Activated T-helper 9 cell treated with anti-CD3 and anti-CD28 coated beads, Interleukin-2, amount 50 U/mL, for 16 hours (primary cell): ENCODE measurements around the gene PRR23B.
"Not testable (repeated sequence)": the region's sequence is repeated elsewhere in the genome, so short reads cannot be mapped to it uniquely, and the experiment has no call there.

Experiments
- DNase-seq: peaks from one replicate; pipeline ENCODE4 v3.0.0-alpha.2; 2020; ENCODE audit warnings: low read depth

Gene PRR23B

DNA sequence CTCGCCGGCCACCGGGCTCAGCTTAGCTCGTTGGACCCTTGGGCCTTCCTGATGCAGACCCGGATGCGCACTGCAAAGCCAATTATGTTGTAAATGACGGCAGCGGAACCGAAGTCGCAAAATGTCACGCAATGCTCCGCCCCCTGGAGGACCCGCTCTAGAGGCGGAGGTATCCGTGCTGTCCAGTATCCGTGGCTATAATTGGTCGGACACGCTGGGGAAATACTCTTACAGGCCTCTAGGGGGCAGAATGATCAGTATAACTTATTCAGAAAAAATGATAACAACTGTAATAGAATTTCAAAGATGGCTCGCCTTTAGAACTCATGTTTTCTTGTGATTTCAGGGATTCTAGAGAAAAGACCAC is at the start of gene PRR23B:
Gene PRR23B (minus strand): TSS at position 59 of the 367 bp plus-strand sequence. CDS start 265 bp downstream, outside the sequence.
- no peak for DNase-seq

DNA sequence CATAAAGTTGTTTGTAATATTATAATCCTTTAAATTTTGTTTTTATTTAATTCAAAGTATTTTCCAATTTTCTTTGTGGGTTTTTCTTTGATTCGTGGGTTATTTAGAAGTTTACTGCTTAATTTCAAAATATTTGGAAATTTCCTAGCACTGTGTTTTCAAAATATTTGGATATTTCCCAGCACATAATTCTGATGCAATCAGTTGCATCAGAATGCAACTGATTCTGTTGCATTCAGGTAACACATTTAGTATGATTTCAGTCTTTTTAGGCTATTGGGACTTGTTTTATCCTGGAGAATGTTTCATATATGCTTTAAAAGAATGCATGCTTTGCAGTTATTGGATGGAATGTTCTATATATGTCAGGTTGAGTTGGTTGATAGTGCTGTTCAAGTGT is 42.2 kb upstream of the PRR23B start:
- DNase-seq = no peak

DNA sequence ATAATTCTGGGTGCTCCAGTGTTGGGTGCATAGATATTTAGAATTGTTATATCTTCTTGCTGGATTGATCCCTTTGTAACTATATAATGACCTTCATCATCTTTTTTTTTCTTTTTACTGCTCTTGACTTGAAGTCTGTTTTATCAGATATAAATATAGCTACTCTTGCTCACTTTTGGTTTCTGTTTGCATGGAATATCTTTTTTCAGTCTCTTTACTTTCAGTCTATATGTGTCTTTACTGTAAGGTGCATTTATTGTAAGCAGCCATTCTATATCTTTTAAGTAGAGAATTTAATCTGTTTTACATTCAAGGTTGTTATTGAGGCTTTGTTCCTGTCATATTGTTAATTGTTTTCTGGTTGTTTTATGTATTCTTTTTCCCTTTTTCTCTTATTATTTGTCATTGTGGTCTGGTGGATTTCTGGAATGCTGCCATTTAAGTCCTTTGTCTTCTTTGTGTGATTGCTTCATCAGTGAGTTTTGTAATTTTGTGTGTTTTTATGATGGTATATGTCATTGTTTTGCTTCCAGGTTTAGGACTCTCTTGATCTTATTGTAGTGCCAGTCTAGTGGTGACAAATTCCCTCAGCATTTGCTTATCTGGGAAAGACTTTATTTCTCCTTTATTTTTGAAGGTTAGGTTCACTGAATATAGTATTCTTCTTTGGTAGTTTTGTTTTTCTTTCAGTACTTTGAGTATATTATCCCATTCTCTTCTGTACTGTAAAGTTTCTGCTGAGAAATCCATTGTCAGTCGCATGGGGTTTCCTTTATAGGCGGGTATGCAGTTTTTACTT is 32.3 kb upstream of the PRR23B start:
- no peak for DNase-seq

DNA sequence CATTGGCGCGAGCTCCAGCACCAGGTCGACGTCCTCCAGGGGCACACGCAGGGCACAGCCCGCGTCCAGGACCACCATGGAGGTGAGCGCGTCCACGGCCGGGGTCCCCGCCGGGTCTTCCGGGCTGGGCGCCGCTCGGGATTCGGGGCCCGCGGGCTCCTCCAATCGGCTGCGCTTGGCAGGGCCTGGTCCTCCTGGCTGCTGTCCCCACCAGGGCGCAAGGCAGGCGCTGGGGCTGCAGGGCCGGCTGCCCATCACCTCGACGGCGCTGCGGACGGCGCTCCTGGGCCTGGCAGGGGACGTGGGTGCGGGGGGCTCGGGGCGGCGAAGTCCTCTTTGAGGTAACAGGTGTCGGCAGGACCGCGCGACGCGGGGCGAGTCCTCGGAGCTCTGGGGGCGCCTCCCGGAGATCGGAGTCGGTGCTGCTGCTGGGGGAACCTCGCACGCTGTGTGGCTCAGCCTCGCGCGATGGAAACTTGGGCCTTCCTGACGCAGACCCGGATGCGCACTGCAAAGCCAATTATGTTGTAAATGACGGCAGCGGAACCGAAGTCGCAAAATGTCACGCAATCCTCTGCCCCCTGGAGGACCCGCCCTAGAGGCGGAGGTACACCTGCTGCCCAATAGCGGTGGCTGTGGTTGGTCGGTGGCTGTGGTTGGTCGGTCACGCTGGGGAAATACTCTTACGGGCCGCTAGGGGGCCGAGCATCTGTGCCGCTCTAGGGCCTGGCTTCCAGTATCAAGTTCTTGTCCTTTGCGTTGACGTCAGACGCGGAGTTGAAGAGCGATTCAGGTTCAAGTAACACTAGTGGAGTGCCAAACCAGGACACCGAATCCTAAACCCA is 23.9 kb upstream of the PRR23B start, which contains the start of gene PRR23C:
Gene PRR23C (minus strand): TSS at position 527 of the 845 bp plus-strand sequence. CDS start 272 bp downstream, at position 255.
- DNase-seq = no peak

DNA sequence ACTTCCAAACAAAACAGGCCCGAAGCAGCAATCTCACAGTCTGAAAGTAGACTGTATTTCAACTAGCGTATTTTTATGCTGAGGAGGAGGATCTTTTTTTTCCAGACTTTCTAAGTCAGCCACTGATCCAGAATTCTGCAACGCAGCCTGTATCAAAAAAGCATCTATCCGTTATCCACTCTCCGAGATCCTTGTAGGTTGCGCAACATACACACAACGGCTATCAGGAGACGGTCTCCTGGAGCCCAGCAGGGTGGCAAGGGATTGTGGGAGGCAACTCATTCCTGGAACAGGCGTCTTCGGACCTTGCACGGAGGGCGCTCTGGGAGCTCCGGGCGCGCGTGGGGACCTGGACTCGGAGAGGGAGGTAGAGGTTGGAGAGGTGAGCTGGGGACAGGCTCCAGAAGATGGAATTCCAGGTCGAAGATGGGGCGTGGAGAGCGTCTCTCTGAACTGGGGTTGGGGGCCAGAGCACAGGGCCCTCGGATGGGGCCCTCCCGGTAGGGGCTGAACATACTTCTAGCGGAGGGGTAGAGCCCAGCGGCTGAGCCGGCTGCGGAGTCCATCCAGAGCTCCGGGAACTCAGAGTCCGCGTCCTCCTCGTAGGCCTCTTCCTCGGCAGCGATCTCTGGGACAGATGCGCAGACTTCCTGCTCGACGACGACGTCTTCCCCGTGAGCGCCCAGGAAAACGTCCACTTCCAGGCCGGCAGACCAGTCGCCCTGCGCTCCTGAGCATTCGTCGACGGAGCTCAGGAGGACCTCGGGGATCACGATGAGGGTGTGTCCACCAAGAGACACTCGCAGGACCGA is 23.0 kb upstream of the PRR23B start:
- no peak for DNase-seq

DNA sequence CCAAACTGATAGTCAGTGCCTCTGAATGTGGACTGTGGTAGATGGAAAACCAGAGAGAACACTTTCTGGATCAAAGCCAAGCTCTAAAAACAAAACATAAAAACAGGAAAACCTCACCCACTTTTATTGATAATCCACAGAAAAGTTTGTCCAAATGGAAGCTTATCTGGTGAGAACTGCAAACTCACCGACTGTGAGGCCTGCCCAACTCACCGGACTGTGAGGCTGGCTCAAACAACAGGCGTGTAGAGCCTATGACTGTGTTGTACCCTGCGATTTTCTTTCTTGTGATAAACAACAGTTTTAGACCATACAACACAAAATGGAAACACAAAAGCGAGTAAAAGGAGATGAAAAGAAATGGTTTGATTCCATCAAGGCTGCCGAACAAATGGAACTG is 16.8 kb upstream of the PRR23B start:
- DNase-seq = no peak

DNA sequence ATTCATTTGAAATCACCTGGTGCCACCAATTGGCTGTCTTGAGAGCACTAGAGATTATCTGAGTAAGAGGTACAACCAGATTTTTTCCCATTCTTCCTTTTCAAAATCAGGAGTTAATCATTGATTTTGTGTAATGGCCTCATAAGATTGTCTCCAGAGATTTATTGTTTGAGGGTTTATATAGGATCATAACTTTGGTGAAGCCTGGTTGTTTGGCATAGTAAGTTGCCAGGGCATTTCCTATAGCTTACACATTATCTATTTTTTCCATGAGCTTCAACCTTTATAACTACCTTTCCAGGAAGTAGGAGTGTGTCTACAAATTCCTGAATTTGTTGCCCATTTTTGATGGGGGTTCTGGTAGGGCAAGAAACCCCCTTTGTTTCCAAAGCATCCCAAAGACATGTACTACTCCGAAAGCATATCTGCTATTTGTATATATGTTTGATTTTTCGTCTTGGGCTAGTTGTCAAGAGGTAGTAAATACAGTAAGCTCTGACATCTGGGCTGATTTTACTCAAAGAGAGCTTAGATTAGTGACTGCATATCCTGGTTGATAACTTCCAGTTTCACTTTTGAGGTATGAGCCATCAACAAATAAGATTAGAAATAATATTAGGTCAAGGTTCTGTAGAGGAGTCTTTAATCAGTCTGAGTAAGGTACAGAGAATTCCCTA is 11.7 kb upstream of the PRR23B start:
- DNase-seq = no peak

DNA sequence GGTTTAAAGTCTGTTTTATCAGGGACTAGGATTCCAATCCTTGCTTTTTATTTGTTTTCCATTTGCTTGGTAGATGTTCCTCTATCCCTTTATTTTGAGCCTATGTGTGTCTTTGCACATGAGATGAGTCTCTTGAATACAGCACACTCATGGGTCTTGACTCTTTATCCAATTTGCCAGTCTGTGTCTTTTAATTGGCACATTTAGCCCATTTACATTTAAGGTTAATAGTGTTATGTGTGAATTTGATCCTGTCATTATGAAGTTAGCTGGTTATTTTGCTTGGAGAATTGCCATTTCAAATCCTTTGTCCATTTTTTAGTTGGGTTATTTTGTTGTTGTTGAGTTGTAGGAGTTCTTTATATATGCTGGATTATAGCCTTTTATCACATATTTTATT is 9.8 kb upstream of the PRR23B start:
- not testable (repeated sequence) for DNase-seq

DNA sequence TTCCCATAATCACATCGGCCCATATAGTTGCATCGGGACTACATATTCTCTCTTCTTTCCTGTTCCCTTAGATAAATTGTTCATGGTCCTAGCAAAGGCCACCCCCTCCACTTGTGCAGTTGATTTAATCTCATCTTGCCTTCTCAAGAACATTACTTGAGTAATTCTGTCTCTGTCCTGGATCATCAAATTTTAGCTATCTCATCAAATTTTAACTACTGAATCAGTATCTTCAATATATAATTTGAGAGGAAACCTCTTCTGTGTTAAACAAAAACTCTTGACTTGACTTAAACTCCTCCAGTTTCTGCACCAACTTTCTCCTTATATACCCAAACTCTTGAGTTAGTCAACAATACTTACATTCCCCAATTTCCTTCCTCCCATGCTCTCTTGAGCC is 4.2 kb upstream of the PRR23B start:
- no peak for DNase-seq

DNA sequence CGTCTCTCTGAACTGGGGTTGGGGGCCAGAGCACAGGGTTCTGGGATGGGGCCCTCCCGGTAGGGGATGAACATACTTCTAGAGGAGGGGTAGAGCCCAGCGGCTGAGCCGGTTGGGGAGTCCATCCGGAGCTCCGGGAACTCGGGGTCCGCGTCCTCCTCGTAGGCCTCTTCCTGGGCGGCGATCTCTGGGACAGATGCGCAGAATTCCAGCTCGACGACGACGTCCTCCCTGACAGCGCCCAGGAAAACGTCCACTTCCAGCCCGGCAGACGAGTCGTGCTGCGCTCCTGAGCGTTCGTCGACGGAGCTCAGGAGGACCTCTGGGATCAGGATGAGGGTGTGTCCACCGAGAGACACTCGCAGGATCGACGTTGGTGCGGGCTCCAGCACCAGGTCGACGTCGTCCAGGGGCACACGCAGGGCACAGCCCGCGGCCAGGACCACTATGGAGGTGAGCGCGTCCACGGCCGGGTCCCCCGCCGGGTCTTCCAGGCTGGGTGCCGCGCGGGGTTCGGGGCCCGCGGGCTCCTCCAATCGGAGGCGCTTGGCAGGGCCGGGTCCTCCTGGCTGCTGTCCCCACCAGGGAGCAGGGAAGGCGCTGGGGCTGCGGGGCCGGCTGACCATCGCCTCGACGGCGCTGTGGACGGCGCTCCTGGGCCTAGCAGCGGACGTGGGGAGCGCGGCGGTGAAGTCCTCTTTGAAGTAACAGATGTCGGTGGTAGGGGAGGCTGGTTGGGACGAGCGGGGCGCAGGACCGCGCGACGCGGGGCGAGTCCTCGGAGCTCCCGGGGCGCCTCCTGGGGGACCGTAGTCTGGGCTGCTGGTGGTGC is 474 bp downstream of the PRR23B start:
- DNase-seq = no peak

DNA sequence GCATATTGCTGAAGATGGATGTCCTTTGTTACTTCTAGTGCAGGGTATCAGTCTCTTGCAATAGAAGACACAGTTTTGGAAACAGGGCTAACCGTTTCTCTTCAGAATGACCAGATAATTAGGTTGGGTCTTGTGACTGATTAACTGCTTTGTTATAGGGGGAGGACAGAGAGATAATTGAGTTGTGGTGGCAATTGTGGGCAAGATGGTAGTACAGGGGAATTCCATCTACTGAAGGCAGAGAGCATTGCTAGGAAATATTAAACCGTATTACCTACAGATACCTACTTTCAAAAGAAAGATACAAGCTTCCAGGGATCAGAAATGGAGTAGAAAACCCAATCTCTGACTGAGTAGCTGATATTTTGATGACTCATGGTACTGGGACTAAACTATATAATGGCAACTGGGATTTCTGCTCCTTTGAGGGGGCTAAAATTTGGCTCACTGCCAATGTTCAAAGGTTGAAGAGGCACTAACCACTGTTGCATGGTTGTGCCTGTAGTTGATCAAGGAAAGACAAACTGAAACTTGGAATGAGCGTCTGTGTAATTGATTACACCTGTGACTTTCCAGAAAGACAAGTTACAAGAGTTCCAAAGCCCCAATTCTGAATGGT is 4.2 kb downstream of the PRR23B start:
- no peak for DNase-seq

DNA sequence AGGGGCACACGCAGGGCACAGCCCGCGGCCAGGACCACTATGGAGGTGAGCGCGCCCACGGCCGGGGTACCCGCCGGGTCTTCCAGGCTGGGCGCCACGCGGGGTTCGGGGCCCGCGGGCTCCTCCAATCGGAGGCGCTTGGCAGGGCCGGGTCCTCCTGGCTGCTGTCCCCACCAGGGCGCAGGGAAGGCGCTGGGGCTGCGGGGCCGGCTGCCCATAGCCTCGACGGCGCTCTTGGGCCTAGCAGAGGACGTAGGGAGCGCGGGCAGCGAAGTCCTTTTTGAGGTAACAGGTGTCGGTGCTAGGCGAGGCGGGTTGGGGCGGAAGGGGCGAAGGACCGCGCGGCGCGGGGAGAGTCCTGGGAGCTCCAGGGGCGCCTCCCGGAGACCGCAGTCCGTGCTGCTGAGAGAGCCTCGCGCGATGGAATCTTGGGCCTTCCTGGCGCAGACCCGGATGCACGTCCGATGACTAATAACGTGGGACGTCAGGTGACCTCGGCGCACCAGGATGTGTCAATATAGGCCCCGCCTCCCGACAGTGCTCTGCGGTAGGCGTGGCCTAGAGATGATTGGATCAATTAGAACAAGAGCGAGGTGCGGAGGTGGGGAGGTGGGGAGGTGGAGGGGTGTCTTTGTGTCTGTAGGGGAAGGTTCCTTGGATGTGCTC is 14.5 kb downstream of the PRR23B start, which contains the start of gene PRR23A:
Gene PRR23A (minus strand): TSS at position 218 of the 666 bp plus-strand sequence. CDS start 0 bp downstream, at position 218.
- DNase-seq = no peak

DNA sequence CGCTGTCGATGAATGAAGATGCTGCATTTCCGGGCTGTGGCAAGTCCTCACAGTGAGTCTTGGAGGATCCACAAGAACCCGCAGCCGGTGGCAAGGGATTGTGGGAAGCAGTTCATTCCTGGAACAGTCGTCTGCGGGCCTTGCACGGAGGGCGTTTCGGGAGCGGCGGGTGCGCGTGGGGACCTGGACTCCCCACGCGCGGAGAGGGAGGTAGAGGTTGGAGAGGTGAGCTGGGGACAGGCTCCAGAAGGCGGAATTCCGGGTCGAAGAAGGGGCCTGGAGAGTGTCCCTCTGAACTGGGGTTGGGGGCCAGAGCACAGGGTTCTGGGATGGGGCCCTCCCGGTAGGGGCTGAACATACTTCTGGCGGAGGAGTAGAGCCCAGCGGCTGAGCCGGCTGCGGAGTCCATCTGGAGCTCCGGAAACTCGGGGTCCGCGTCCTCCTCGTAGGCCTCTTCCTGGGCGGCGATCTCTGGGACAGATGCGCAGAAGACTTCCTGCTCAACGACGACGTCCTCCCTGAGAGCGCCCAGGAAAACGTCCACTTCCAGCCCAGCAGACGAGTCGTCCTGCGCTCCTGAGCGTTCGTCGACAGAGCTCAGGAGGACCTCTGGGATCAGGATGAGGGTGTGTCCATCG is 15.3 kb downstream of the PRR23B start:
- no peak for DNase-seq

DNA sequence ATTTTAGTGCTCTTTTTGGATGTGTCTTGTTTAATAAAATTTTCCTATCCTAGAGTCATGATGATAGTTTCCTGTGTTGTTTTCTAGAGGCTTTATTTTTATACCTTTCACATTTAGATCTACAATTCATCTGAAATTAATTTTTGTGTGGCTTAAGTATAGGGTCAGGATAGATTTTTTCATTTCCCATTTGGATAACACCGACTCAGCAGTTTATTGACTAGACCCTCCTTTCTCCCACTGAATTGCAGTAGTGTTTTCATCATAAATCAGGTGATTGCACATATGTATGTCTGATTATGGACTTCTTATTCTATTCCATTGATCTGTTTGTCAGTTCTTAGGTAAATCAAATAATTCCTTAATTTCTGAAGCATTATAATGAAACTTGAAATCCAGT is 25.0 kb downstream of the PRR23B start:
- no peak for DNase-seq

DNA sequence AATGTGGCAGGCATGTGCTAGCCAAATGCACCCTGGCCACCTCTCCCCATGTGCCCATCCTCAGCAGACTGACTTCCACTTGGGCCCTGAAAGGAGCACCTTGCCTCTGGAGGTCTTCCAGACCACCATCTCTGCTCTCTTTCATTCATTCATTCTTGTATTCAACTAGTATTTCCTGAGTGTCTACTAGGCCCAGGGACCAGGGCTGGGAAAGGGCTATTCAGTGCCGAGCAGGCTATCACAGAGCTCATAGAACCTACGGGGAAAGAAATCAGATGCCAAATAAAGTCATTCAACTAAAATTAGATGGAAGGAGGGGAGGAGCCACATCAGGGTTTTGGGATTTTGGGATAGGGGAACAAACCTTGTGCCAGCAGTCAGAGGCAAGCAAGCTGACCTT is 33.5 kb downstream of the PRR23B start:
- DNase-seq = no peak

DNA sequence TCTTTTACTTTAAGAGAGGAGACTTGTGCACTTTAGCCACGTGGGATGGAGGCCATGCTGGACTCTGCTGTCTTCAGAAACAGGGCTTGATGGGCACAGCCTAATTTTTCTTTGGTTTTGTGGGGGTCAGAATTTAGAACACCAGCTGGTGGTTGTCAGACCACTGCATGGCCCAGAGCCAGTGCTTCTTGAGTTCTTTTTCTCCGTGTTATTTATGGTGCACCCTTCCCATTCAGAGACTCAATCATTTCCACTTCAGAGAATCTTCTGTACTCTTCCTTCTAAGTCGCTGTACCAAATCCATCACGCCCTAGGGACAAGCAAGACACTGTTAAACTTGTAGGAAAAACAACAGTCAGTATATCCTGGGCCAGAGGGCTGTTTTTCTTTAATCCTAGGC is 34.8 kb downstream of the PRR23B start:
- no peak for DNase-seq

DNA sequence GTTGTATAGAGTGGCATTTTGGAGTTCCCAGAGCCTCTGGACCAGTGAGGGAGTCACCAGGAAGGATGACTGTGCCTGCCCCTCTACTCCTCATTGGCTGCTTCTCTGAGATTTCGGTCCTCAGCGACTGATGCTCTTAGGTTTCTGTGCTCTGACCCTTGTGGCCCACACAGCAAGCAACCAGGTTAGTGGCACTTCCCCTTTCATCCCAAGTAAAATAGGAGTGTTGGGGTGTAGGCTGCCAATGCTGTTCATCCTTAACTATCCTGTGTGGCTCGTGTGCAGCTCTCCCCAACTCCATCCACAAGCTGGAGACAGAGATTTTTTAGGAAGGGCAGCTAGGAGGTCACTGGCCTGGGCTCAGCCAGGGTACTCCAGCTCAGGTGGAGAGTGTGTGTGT is 35.9 kb downstream of the PRR23B start:
- DNase-seq = no peak

DNA sequence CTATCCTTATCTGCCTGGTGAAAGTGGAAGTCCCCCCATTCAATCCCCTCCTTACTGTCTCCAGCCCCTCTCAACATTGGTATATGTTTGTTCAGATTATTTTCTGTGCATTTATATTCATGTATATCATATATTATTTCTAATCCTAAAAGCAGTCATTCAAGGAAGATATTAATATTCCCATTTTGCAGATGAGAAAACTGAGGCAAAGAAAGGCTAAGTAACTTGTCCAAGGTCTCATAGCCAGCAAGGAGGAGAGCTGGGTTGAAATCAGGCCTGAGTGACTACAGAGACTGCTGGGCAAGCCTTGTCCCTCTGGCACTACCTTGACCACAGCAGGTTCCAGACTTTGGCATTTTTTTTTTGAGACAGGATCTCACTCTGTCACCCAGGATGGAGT is 44.7 kb downstream of the PRR23B start:
- DNase-seq = no peak

DNA sequence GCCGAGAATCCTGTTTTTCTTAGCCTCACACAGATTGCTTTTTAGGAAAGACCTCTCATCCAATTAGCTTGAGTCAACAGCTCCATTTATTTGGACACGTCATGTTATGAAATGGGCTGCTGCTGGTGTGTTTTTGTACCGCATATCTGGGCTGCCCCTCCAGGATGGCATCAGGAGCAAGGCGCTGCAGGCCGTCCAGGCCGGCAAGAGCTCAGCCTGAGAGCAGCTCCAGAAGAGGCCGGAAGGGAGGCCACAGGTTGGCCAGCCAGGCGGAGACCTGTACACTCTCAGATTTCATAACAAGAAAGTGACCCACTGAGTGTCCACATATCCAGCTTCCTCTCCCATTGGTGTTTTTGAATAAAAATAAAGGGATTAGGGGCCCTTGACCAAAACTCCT is 45.4 kb downstream of the PRR23B start:
- no peak for DNase-seq
